Activated CD4-positive, alpha-beta memory T cell treated with anti-CD3 and anti-CD28 coated beads for 36 hours (primary cell): ENCODE measurements around the gene ANKRD23. TPM values are rescaled to one million over a fixed set of nuclear protein-coding genes. Genes with fewer than 3 reads are reported as not detected.
"Not testable (repeated sequence)": the region's sequence is repeated elsewhere in the genome, so short reads cannot be mapped to it uniquely, and the experiment has no call there.

ENCODE experiments used
- CTCF ChIA-PET: fragments of 350-600 bp; sonication (Branson Sonifier 250); formaldehyde crosslinking; loops from one replicate; lab custom pipeline; 2021; ENCODE audit warnings: antibody characterized with exemption, inconsistent platforms; lab: Charles Lee
- POLR2A ChIA-PET: fragments of 350-600 bp; sonication (Branson Sonifier 250); formaldehyde crosslinking; loops from one replicate; lab custom pipeline; 2021; ENCODE audit warnings: antibody characterized with exemption; lab: Charles Lee
- DNase-seq: peaks from one replicate; pipeline ENCODE4 v3.0.0-alpha.2; 2020
- H3K27ac Mint-ChIP-seq: one replicate; pipeline ENCODE4 v1.8.0; 2021; ENCODE audit warnings: mixed read lengths
- H3K27me3 Mint-ChIP-seq: one replicate; pipeline ENCODE4 v1.8.0; 2021; ENCODE audit warnings: mixed read lengths
- H3K36me3 Mint-ChIP-seq: one replicate; pipeline ENCODE4 v1.8.0; 2021; ENCODE audit warnings: mixed read lengths
- H3K4me1 Mint-ChIP-seq: one replicate; pipeline ENCODE4 v1.8.0; 2021; ENCODE audit warnings: low read depth, mixed read lengths
- H3K4me3 Mint-ChIP-seq: one replicate; pipeline ENCODE4 v1.8.0; 2021; ENCODE audit warnings: mild to moderate bottlenecking, mixed read lengths
- H3K9me3 Mint-ChIP-seq: one replicate; pipeline ENCODE4 v1.8.0; 2021; ENCODE audit warnings: mixed read lengths
- intact Hi-C: fragments of 100-400 bp; cut with micrococcal nuclease; formaldehyde crosslinking; loops from one replicate; pipeline ENCODE4 v1.15.1; 2023
- total RNA-seq, 2 experiments: library from RNA; stranded (reverse); gene quantifications; one replicate each; pipeline ENCODE4 v1.2.3, GENCODE V29; 2021

ANKRD23 gene
- total RNA-seq, result 1 to 10 TPM; 5.8 to 7.6 TPM

DNA sequence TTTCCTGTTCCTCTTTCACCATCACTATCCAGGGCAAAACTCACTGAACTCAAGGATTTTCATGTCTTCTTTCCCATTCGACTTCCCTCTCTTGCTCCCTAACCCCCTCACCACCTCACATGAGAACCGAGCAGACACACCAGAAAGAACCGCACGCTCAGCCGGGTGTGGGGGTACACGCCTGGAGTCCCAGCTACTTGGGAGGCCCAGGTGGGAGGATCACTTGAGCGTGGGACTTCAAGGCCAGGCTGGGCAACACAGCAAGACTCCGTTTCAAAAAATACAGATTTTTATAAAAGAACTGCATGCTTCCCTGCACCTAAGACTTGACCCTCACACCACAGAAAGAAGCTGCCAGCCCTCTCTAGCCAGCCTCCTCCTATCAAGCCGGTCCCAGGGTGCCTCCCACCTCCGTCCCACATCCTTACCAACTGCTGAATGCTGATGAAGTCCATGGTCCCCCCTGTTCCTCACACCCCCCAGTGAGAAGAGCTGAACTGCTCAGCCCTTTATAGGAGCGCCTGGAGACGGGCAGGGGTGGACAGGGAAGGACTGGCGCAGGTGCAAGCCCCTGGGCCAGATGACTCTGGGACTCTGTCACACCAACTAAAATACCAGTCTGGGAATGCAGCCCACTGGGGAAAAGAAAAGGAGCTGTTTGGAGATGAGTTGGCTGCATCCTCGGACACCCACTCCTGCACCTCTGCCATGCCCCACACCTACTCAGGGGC lies at the start of gene ANKRD23:
ANKRD23 (minus strand) TSS at position 484 of the 731 bp plus-strand sequence; CDS start at position 455, 29 bp downstream.
- no peak within 1 kb of the TSS for H3K27ac Mint-ChIP-seq
- intact Hi-C loops, result no loop called here
- no peaks in the 10 kb centered on the region for H3K9me3 Mint-ChIP-seq
- peaks cover 15% of the 10 kb centered on the region for H3K36me3 Mint-ChIP-seq
- no peak within 1 kb of the TSS for H3K4me3 Mint-ChIP-seq
- ChIA-PET CTCF (interaction anchor here (0.6 to 1.5 kb wide), 2 partner anchors 14 to 308 kb away, joined by 3 to 10 read pairs; partner anchors contain the start of gene ANKRD39), POLR2A (no interaction called here)
- no peaks in the 10 kb centered on the region for H3K27me3 Mint-ChIP-seq
- peaks cover 20% of the 10 kb centered on the region for H3K4me1 Mint-ChIP-seq
- DNase-seq, result no peak

DNA sequence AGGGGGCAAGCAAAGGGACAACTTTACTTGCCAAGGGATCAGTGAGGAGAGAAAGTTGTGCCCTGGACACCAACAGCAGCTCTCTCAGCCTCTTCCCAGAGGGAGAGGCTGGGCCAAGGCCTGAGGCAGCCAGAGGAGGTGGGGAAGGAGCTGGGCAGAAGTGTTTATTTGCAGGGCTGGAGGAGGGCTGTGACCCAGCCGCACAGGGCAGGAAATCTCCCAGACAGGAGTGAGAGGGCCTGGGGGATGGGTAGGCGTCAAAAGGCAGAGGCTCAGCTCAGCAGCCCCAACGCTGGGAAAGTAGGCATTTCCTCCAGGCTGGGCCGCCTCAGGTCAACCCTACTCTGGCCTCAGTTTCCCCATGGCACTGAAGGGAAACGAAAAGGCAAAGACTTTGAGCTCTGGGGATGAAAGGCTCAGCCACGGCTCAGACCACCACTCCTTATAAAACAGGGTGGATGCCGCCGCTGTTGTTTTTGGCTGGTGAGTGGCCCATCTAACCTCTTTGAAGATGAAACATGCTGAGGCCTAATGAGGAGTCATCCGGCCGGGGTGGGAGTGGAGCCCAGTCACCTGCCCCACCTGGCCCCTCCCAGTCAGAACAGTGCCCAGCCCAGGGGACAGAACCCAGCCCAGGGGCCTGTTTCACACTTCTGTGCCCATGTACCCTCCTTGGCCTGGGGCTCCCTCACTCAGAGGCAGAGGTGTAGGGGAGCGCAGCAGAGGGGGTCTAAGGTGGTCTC lies 47.9 kb upstream of the ANKRD23 start:
- ChIA-PET CTCF (interaction anchor here (0.9 to 2.8 kb wide), 5 partner anchors 23 to 131 kb away, joined by 3 to 11 read pairs (median 3); partner anchors contain the start of genes ANKRD39 and CNNM4), POLR2A (no interaction called here)
- H3K27me3 Mint-ChIP-seq, result no peaks in the 10 kb centered on the region
- no peaks in the 10 kb centered on the region for H3K9me3 Mint-ChIP-seq
- no peak overlapping the region for H3K27ac Mint-ChIP-seq
- H3K36me3 Mint-ChIP-seq, result no peaks in the 10 kb centered on the region
- peak; percentile 29 for DNase-seq
- H3K4me3 Mint-ChIP-seq, result no peak overlapping the region
- intact Hi-C loops, result no loop called here
- H3K4me1 Mint-ChIP-seq, result peaks cover 43% of the 10 kb centered on the region

DNA sequence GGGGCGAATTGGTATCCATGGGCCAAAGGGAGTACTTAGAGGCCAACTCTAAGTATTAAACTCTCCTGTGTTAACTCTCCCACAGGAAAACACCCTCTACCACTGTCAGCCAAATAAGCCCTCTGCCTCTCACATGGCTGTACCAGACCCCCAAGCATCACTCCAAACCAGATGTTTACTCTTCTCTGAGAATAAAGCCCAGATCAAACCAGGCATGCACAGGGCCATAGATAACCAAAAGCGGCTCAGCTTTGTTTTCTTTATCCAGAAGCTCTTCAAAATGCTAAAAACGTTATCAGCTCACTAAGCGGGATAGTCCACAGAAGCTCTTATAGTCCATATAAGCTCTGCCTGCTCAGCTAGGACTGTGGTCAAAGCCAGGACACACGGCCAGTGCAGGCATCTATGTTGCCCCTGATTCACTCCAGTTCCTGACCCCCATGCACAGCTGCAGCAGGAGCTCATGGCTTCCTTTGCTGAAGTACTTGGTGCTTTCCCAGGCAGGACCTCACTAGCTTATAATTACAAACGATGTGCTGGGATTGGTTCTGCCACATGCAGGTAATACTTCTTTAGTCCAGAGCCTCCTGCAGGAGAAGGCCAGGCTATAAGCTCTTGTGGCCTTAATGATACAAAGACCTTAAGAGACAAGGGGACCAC lies 47.0 kb upstream of the ANKRD23 start:
- Mint-ChIP-seq H3K4me3 (no peak overlapping the region), H3K27me3 (no peaks in the 10 kb centered on the region), H3K27ac (no peak overlapping the region), H3K36me3 (no peaks in the 10 kb centered on the region), H3K4me1 (peaks cover 36% of the 10 kb centered on the region), H3K9me3 (no peaks in the 10 kb centered on the region)
- POLR2A ChIA-PET, result no interaction called here
- CTCF ChIA-PET, result interaction anchor here (0.9 to 2.8 kb wide), 6 partner anchors 16 to 68 kb away, joined by 3 to 11 read pairs (median 3); partner anchors contain the start of gene ANKRD39
- no peak for DNase-seq
- intact Hi-C loops, result no loop called here

GRCh38 chr2:96890252-96890651 lies 46.4 kb upstream of the ANKRD23 start:
- ChIA-PET CTCF (interaction anchor here (0.9 to 2.8 kb wide), 3 partner anchors 15 to 35 kb away, joined by 3 to 11 read pairs (median 3); partner anchors contain the start of gene ANKRD39), POLR2A (no interaction called here)
- no peak overlapping the region for H3K27ac Mint-ChIP-seq
- no peak for DNase-seq
- H3K36me3 Mint-ChIP-seq, result no peaks in the 10 kb centered on the region
- peaks cover 30% of the 10 kb centered on the region for H3K4me1 Mint-ChIP-seq
- intact Hi-C loops, result no loop called here
- no peaks in the 10 kb centered on the region for H3K27me3 Mint-ChIP-seq
- H3K4me3 Mint-ChIP-seq, result no peak overlapping the region
- H3K9me3 Mint-ChIP-seq, result no peaks in the 10 kb centered on the region

- H3K27ac Mint-ChIP-seq, H3K36me3 Mint-ChIP-seq, H3K27me3 Mint-ChIP-seq, H3K4me3 Mint-ChIP-seq, DNase-seq, intact Hi-C loops, H3K9me3 Mint-ChIP-seq, CTCF ChIA-PET: not testable (repeated sequence)
- H3K4me1 Mint-ChIP-seq, result peaks cover 25% of the 10 kb centered on the region
- POLR2A ChIA-PET, result interaction anchor here (0.9 kb wide), 1 partner anchor 31 kb away, joined by 3 read pairs; no protein-coding TSS in a partner anchor
Measured at GRCh38 chr2:96889502-96889901, 45.7 kb upstream of the ANKRD23 start.

DNA sequence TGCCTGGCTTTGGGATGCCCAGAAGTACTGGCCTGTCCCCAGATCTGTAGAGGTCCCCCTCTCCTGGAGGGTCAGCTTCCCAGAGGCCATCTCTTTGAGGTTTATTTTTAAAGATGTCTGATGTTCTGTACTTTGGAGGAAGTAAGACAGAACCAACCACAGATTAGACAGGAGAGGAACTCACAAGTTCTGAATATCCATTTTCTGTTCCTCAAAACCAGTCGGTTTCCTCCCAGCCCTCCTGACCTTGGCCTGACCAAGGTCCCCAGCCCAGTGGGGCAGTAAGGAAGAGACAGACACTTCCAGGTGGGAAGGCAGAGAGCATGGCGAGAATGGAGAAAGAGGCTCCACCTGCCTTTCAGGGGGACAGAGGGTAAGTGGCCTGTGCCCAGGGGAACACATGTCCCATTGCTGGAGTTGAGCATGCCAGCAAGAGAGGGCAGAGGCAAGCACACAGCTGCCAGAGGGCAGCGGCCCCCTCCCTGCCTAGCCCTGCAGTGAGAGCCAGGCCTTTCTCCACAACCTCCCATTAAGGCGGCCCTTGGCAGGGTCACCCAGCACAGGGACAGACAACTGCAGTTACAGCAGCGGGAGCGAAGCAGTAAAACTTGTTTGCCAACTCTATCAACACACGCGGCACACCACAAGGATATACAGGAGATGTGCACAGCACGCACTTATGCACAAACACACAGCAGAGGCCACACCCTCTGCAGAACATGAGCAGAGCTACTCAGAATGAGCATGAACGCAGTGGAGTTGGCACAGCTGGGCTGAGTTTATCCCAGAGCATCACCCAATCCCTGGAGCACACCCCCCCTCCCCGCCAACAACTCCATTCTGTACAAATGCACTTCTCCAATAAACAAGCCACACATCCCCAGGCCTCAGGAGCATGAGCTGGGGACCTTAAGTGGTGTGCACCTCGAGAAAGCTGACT lies 44.5 kb upstream of the ANKRD23 start:
- DNase-seq, result no peak
- no peaks in the 10 kb centered on the region for H3K36me3 Mint-ChIP-seq
- ChIA-PET CTCF (no interaction called here), POLR2A (interaction anchor here (0.9 kb wide), 1 partner anchor 30 kb away, joined by 3 read pairs; no protein-coding TSS in a partner anchor)
- H3K27ac Mint-ChIP-seq, result no peak overlapping the region
- peaks cover 25% of the 10 kb centered on the region for H3K4me1 Mint-ChIP-seq
- no peaks in the 10 kb centered on the region for H3K9me3 Mint-ChIP-seq
- H3K4me3 Mint-ChIP-seq, result no peak overlapping the region
- H3K27me3 Mint-ChIP-seq, result no peaks in the 10 kb centered on the region
- intact Hi-C loops, result no loop called here

GRCh38 chr2:96887493-96888012 lies 43.7 kb upstream of the ANKRD23 start:
- CTCF ChIA-PET, result no interaction called here

GRCh38 chr2:96885432-96886347 lies 41.9 kb upstream of the ANKRD23 start:
- no peak overlapping the region for H3K27ac Mint-ChIP-seq
- no peaks in the 10 kb centered on the region for H3K36me3 Mint-ChIP-seq
- intact Hi-C loops, result no loop called here
- H3K9me3 Mint-ChIP-seq, result no peaks in the 10 kb centered on the region
- H3K4me3 Mint-ChIP-seq, result no peak overlapping the region
- no peaks in the 10 kb centered on the region for H3K27me3 Mint-ChIP-seq
- peaks cover 6% of the 10 kb centered on the region for H3K4me1 Mint-ChIP-seq
- CTCF ChIA-PET, result no interaction called here
- POLR2A ChIA-PET, result no interaction called here
- DNase-seq, result no peak

More at GRCh38 chr2:96887493-96888012, 43.7 kb upstream of the ANKRD23 start:
- Mint-ChIP-seq H3K4me3 (no peak overlapping the region), H3K27me3 (no peaks in the 10 kb centered on the region), H3K27ac (no peak overlapping the region), H3K9me3 (no peaks in the 10 kb centered on the region), H3K4me1 (peaks cover 23% of the 10 kb centered on the region), H3K36me3 (no peaks in the 10 kb centered on the region)
- DNase-seq, result no peak
- POLR2A ChIA-PET, result no interaction called here
- intact Hi-C loops, result no loop called here

- ChIA-PET CTCF (no interaction called here), POLR2A (no interaction called here)
- H3K9me3 Mint-ChIP-seq, result no peaks in the 10 kb centered on the region
- H3K27ac Mint-ChIP-seq, result no peak overlapping the region
- H3K27me3 Mint-ChIP-seq, result no peaks in the 10 kb centered on the region
- H3K36me3 Mint-ChIP-seq, result no peaks in the 10 kb centered on the region
- H3K4me3 Mint-ChIP-seq, result no peak overlapping the region
- intact Hi-C loops, result no loop called here
- H3K4me1 Mint-ChIP-seq, result peaks cover 4% of the 10 kb centered on the region
- no peak for DNase-seq
Measured at GRCh38 chr2:96884299-96885094, 40.7 kb upstream of the ANKRD23 start.

DNA sequence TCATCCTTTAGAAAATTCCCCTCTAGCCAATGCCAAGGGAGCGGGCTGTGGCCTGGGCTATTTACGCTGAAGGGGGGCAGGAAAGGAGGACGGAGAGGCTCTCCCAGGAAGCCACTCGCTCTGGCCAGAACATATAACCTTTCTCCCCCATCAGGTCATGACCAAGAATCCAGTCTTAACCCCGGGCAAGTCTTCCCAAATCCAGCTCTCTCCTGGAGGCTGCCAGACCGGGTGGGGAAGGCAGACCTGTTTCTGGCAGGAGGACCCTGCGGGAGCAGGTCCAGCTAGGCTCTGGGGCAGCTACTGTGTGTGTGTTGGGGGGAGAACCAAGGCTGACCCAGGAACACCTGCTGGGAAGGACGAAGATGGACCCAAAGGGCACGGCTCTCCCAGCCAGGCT lies 39.5 kb upstream of the ANKRD23 start:
- intact Hi-C loops, result no loop called here
- ChIA-PET POLR2A (interaction anchor here (0.7 kb wide), 1 partner anchor 316 kb away, joined by 3 read pairs; no protein-coding TSS in a partner anchor), CTCF (no interaction called here)
- Mint-ChIP-seq H3K36me3 (no peaks in the 10 kb centered on the region), H3K4me1 (peaks cover 4% of the 10 kb centered on the region), H3K27ac (no peak overlapping the region), H3K4me3 (no peak overlapping the region), H3K27me3 (no peaks in the 10 kb centered on the region), H3K9me3 (no peaks in the 10 kb centered on the region)
- DNase-seq, result no peak
